ENCODE data around the gene RAB35.

DNA sequence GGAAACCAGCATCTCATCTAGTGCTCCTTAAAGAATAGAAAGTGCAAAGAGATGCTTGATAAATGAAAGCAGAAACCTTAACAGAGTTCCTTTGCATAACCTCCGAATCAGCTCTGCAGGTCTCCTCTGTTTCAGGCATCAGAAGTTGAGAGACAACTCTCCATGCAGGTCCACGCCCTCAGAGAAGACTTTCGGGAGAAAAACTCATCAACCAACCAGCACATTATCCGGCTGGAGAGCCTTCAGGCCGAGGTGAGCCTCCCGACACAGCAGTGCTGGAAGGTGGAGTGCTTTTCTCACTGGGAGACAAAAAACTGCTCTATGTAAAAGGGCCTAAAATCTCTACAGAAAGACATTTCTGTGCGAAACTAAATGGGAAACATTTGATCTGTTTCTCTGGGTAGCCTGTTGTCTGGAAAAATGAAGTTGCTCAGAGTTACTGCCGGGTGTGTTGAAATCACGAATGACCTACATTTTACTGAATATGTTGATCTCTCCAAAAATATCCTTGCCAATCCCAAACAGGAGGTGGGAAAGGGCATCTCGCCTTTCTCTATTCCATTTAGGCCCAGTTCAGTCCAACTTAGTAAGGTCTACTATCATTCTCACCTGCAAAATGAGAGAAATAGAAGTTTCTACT, 54.9 kb downstream of the RAB35 start:
- TF ChIP-seq, protein P1, sequence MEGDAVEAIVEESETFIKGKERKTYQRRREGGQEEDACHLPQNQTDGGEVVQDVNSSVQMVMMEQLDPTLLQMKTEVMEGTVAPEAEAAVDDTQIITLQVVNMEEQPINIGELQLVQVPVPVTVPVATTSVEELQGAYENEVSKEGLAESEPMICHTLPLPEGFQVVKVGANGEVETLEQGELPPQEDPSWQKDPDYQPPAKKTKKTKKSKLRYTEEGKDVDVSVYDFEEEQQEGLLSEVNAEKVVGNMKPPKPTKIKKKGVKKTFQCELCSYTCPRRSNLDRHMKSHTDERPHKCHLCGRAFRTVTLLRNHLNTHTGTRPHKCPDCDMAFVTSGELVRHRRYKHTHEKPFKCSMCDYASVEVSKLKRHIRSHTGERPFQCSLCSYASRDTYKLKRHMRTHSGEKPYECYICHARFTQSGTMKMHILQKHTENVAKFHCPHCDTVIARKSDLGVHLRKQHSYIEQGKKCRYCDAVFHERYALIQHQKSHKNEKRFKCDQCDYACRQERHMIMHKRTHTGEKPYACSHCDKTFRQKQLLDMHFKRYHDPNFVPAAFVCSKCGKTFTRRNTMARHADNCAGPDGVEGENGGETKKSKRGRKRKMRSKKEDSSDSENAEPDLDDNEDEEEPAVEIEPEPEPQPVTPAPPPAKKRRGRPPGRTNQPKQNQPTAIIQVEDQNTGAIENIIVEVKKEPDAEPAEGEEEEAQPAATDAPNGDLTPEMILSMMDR (IDR thresholded peaks at IDR 0.05), result no peak
- TF ChIP-seq POLR2A (IDR thresholded peaks at IDR 0.05), result no peak
- TF ChIP-seq POLR2AphosphoS5 (IDR thresholded peaks at IDR 0.05; ENCODE audit: insufficient read depth in 1 of 2, low read depth in 1 of 2), result no peak

Data from vagina (tissue), 2 donors.